Measurements from ENCODE around the gene EPHA8. TPM values are rescaled to one million over a fixed set of nuclear protein-coding genes. Genes with fewer than 3 reads are reported as not detected.

EPHA8 gene
- total RNA-seq, 2 experiments from 2014 or later, result not detected

- H3K27ac Mint-ChIP-seq, result no peak overlapping the region
- no peaks in the 10 kb centered on the region for H3K36me3 Mint-ChIP-seq
- peaks cover 15% of the 10 kb centered on the region for H3K27me3 Mint-ChIP-seq
- H3K4me1 Mint-ChIP-seq, result no peaks in the 10 kb centered on the region
- H3K4me3 Mint-ChIP-seq, result no peak overlapping the region
- DNase-seq, result no peak
- H3K9me3 Mint-ChIP-seq, result no peaks in the 10 kb centered on the region
Measured at GRCh38 chr1:22587247-22587646, 24.0 kb downstream of the EPHA8 start.

GRCh38 chr1:22588899-22589422, 25.7 kb downstream of the EPHA8 start:
- Mint-ChIP-seq H3K4me1 (no peaks in the 10 kb centered on the region), H3K36me3 (no peaks in the 10 kb centered on the region), H3K9me3 (no peaks in the 10 kb centered on the region), H3K27ac (no peak overlapping the region), H3K27me3 (peaks cover 17% of the 10 kb centered on the region), H3K4me3 (no peak overlapping the region)
- no peak for DNase-seq

GRCh38 chr1:22591576-22591975, 28.3 kb downstream of the EPHA8 start:
- Mint-ChIP-seq H3K36me3 (no peaks in the 10 kb centered on the region), H3K9me3 (no peaks in the 10 kb centered on the region), H3K27ac (no peak overlapping the region), H3K4me1 (no peaks in the 10 kb centered on the region), H3K4me3 (no peak overlapping the region), H3K27me3 (peaks cover 31% of the 10 kb centered on the region)
- DNase-seq, result no peak

- H3K27me3 Mint-ChIP-seq, result peaks cover 31% of the 10 kb centered on the region
- no peaks in the 10 kb centered on the region for H3K4me1 Mint-ChIP-seq
- H3K27ac Mint-ChIP-seq, result no peak overlapping the region
- no peak for DNase-seq
- no peak overlapping the region for H3K4me3 Mint-ChIP-seq
- H3K36me3 Mint-ChIP-seq, result no peaks in the 10 kb centered on the region
- no peaks in the 10 kb centered on the region for H3K9me3 Mint-ChIP-seq
Measured at GRCh38 chr1:22592051-22592450, 28.8 kb downstream of the EPHA8 start.

- Mint-ChIP-seq H3K27me3 (peaks cover 31% of the 10 kb centered on the region), H3K27ac (no peak overlapping the region), H3K4me1 (no peaks in the 10 kb centered on the region), H3K9me3 (no peaks in the 10 kb centered on the region), H3K4me3 (no peak overlapping the region), H3K36me3 (no peaks in the 10 kb centered on the region)
- DNase-seq, result no peak
Measured at GRCh38 chr1:22592919-22593790, 29.9 kb downstream of the EPHA8 start.

GRCh38 chr1:22594396-22594795, 31.1 kb downstream of the EPHA8 start:
- H3K4me1 Mint-ChIP-seq, result no peaks in the 10 kb centered on the region
- H3K9me3 Mint-ChIP-seq, result no peaks in the 10 kb centered on the region
- H3K27me3 Mint-ChIP-seq, result peaks cover 34% of the 10 kb centered on the region
- no peak overlapping the region for H3K27ac Mint-ChIP-seq
- H3K4me3 Mint-ChIP-seq, result no peak overlapping the region
- no peaks in the 10 kb centered on the region for H3K36me3 Mint-ChIP-seq
- no peak for DNase-seq

- peaks cover 33% of the 10 kb centered on the region for H3K27me3 Mint-ChIP-seq
- H3K4me1 Mint-ChIP-seq, result no peaks in the 10 kb centered on the region
- H3K27ac Mint-ChIP-seq, result no peak overlapping the region
- H3K9me3 Mint-ChIP-seq, result no peaks in the 10 kb centered on the region
- no peak for DNase-seq
- H3K4me3 Mint-ChIP-seq, result no peak overlapping the region
- H3K36me3 Mint-ChIP-seq, result no peaks in the 10 kb centered on the region
Measured at GRCh38 chr1:22595108-22595507, 31.8 kb downstream of the EPHA8 start.

- Mint-ChIP-seq H3K27ac (no peak overlapping the region), H3K36me3 (no peaks in the 10 kb centered on the region), H3K9me3 (no peaks in the 10 kb centered on the region), H3K4me3 (no peak overlapping the region), H3K4me1 (no peaks in the 10 kb centered on the region), H3K27me3 (peaks cover 19% of the 10 kb centered on the region)
- DNase-seq, result no peak
Measured at GRCh38 chr1:22597301-22597965, 34.1 kb downstream of the EPHA8 start.

- H3K27me3 Mint-ChIP-seq, result peaks cover 22% of the 10 kb centered on the region
- no peak for DNase-seq
- no peak overlapping the region for H3K4me3 Mint-ChIP-seq
- H3K36me3 Mint-ChIP-seq, result no peaks in the 10 kb centered on the region
- H3K27ac Mint-ChIP-seq, result no peak overlapping the region
- H3K9me3 Mint-ChIP-seq, result no peaks in the 10 kb centered on the region
- H3K4me1 Mint-ChIP-seq, result no peaks in the 10 kb centered on the region
Measured at GRCh38 chr1:22597996-22598395, 34.7 kb downstream of the EPHA8 start.

GRCh38 chr1:22598736-22599135, 35.4 kb downstream of the EPHA8 start:
- no peaks in the 10 kb centered on the region for H3K4me1 Mint-ChIP-seq
- H3K27ac Mint-ChIP-seq, result no peak overlapping the region
- H3K9me3 Mint-ChIP-seq, result no peaks in the 10 kb centered on the region
- no peaks in the 10 kb centered on the region for H3K36me3 Mint-ChIP-seq
- no peak overlapping the region for H3K4me3 Mint-ChIP-seq
- peaks cover 25% of the 10 kb centered on the region for H3K27me3 Mint-ChIP-seq
- DNase-seq, result no peak

GRCh38 chr1:22600071-22600816, 37.0 kb downstream of the EPHA8 start:
- DNase-seq, result no peak
- H3K9me3 Mint-ChIP-seq, result no peaks in the 10 kb centered on the region
- peaks cover 30% of the 10 kb centered on the region for H3K27me3 Mint-ChIP-seq
- no peaks in the 10 kb centered on the region for H3K4me1 Mint-ChIP-seq
- H3K4me3 Mint-ChIP-seq, result no peak overlapping the region
- no peaks in the 10 kb centered on the region for H3K36me3 Mint-ChIP-seq
- no peak overlapping the region for H3K27ac Mint-ChIP-seq

GRCh38 chr1:22600817-22601605, 37.7 kb downstream of the EPHA8 start:
- DNase-seq, result no peak
- H3K36me3 Mint-ChIP-seq, result no peaks in the 10 kb centered on the region
- peaks cover 32% of the 10 kb centered on the region for H3K27me3 Mint-ChIP-seq
- H3K4me1 Mint-ChIP-seq, result no peaks in the 10 kb centered on the region
- H3K4me3 Mint-ChIP-seq, result no peak overlapping the region
- H3K27ac Mint-ChIP-seq, result no peak overlapping the region
- no peaks in the 10 kb centered on the region for H3K9me3 Mint-ChIP-seq

GRCh38 chr1:22601610-22602009, 38.3 kb downstream of the EPHA8 start:
- no peaks in the 10 kb centered on the region for H3K36me3 Mint-ChIP-seq
- H3K27ac Mint-ChIP-seq, result no peak overlapping the region
- DNase-seq, result no peak
- H3K9me3 Mint-ChIP-seq, result no peaks in the 10 kb centered on the region
- H3K4me1 Mint-ChIP-seq, result no peaks in the 10 kb centered on the region
- H3K4me3 Mint-ChIP-seq, result no peak overlapping the region
- peaks cover 36% of the 10 kb centered on the region for H3K27me3 Mint-ChIP-seq

GRCh38 chr1:22602060-22602740, 38.9 kb downstream of the EPHA8 start:
- H3K4me3 Mint-ChIP-seq, result no peak overlapping the region

More at GRCh38 chr1:22602060-22602740, 38.9 kb downstream of the EPHA8 start:
- DNase-seq, result no peak
- Mint-ChIP-seq H3K27me3 (peaks cover 39% of the 10 kb centered on the region), H3K27ac (no peak overlapping the region), H3K36me3 (no peaks in the 10 kb centered on the region), H3K9me3 (no peaks in the 10 kb centered on the region), H3K4me1 (no peaks in the 10 kb centered on the region)

Measured in activated naive CD8-positive, alpha-beta T cell treated with anti-CD3 and anti-CD28 coated beads for 36 hours (primary cell).